IPS DF 6.9 (cell line): ENCODE data around the gene MRPS7.
A peak's percentile ranks its signal among the peaks of the same experiment; 100 is the strongest.

Source experiments
- DNase-seq: peaks from one replicate; pipeline ENCODE4 v3.0.0-alpha.2; 2013; ENCODE audit warnings: low read depth, low spot score
- H3K27ac ChIP-seq: one replicate; pipeline ENCODE4 v1.5.1; 2013; ENCODE audit warnings: low read length, control low read depth
- H3K27me3 ChIP-seq: 2 replicates; pipeline ENCODE4 v1.6.1; 2013; ENCODE audit warnings: mild to moderate bottlenecking, low read length; ENCODE audit not compliant: control insufficient read depth, insufficient read depth
- H3K36me3 ChIP-seq: 2 replicates; pipeline ENCODE4 v1.6.1; 2013; ENCODE audit warnings: low read length; ENCODE audit not compliant: control insufficient read depth, insufficient read depth
- H3K4me1 ChIP-seq: 2 replicates; pipeline ENCODE4 v1.6.1; 2013; ENCODE audit warnings: low read length; ENCODE audit not compliant: control insufficient read depth, insufficient read depth
- H3K4me3 ChIP-seq: 2 replicates; pipeline ENCODE4 v1.5.1; 2013; ENCODE audit warnings: mild to moderate bottlenecking, low read length
- H3K9me3 ChIP-seq: 2 replicates; pipeline ENCODE4 v1.6.1; 2013; ENCODE audit warnings: low read length, inconsistent platforms; ENCODE audit not compliant: control insufficient read depth, insufficient read depth
- WGBS: extraction: QIAGEN DNeasy Blood & Tissue Kit; methylation state at CpG from one replicate; pipeline ENCODE4 v1.1.7; 2013; ENCODE audit warnings: mixed read lengths, missing lambda C conversion rate; ENCODE audit not compliant: insufficient read length, insufficient coverage; 5-methylcytosine and 5-hydroxymethylcytosine counted together

Gene MRPS7

GRCh38 chr17:75261336-75262111 lies at the start of gene MRPS7, which contains the start of gene GGA3:
TSS of gene MRPS7 (plus strand) at chr17:75261879. CDS start at chr17:75261901, 22 bp downstream.
TSS of gene GGA3 (minus strand) at chr17:75261606. CDS start at chr17:75261587, 19 bp downstream.
- no CpG with 5 or more reads among the region's 69 CpGs for WGBS
- H3K36me3 ChIP-seq: peaks cover 11% of the 10 kb centered on the region
- no peaks in the 10 kb centered on the region for H3K4me1 ChIP-seq
- H3K9me3 ChIP-seq: no peaks in the 10 kb centered on the region
- no peaks in the 10 kb centered on the region for H3K27me3 ChIP-seq
- no peak within 1 kb of the TSS for H3K27ac ChIP-seq
- peak within 1 kb of the TSS; percentile 81 for H3K4me3 ChIP-seq
- no peak for DNase-seq

- no peak overlapping the region for H3K27ac ChIP-seq
- no peak for DNase-seq
- no peaks in the 10 kb centered on the region for H3K4me1 ChIP-seq
- H3K4me3 ChIP-seq: no peak overlapping the region
- H3K9me3 ChIP-seq: no peaks in the 10 kb centered on the region
- H3K27me3 ChIP-seq: no peaks in the 10 kb centered on the region
- no CpG with 5 or more reads among the region's 6 CpGs for WGBS
- H3K36me3 ChIP-seq: peaks cover 30% of the 10 kb centered on the region; the same call in 1 of the 2 replicates
Observed at GRCh38 chr17:75218131-75218530, 43.5 kb upstream of the MRPS7 start.

- DNase-seq: no peak
- WGBS: no CpG with 5 or more reads among the region's 3 CpGs
- Histone ChIP-seq H3K9me3 (no peaks in the 10 kb centered on the region), H3K27me3 (no peaks in the 10 kb centered on the region), H3K4me1 (no peaks in the 10 kb centered on the region), H3K27ac (no peak overlapping the region), H3K36me3 (peaks cover 24% of the 10 kb centered on the region), H3K4me3 (no peak overlapping the region)
Observed at GRCh38 chr17:75219815-75220214, 41.9 kb upstream of the MRPS7 start.

- peaks cover 29% of the 10 kb centered on the region for H3K36me3 ChIP-seq
- no peak overlapping the region for H3K4me3 ChIP-seq
- no peak for DNase-seq
- no peaks in the 10 kb centered on the region for H3K27me3 ChIP-seq
- no peaks in the 10 kb centered on the region for H3K9me3 ChIP-seq
- no CpG with 5 or more reads among the region's 14 CpGs for WGBS
- H3K4me1 ChIP-seq: no peaks in the 10 kb centered on the region
- no peak overlapping the region for H3K27ac ChIP-seq
Observed at GRCh38 chr17:75225016-75225415, 36.7 kb upstream of the MRPS7 start.

- H3K4me1 ChIP-seq: no peaks in the 10 kb centered on the region
- DNase-seq: no peak
- WGBS: no CpG with 5 or more reads among the region's 5 CpGs
- H3K36me3 ChIP-seq: peaks cover 36% of the 10 kb centered on the region
- H3K27me3 ChIP-seq: no peaks in the 10 kb centered on the region
- no peaks in the 10 kb centered on the region for H3K9me3 ChIP-seq
- H3K27ac ChIP-seq: no peak overlapping the region
- H3K4me3 ChIP-seq: no peak overlapping the region
Observed at GRCh38 chr17:75227729-75228128, 34.0 kb upstream of the MRPS7 start.

- Histone ChIP-seq H3K27me3 (no peaks in the 10 kb centered on the region), H3K4me3 (no peak overlapping the region), H3K4me1 (no peaks in the 10 kb centered on the region), H3K27ac (no peak overlapping the region), H3K36me3 (peaks cover 40% of the 10 kb centered on the region), H3K9me3 (no peaks in the 10 kb centered on the region)
- WGBS: no CpG with 5 or more reads among the region's 2 CpGs
- DNase-seq: no peak
Observed at GRCh38 chr17:75228305-75228704, 33.4 kb upstream of the MRPS7 start.

GRCh38 chr17:75228847-75229246 lies 32.8 kb upstream of the MRPS7 start:
- H3K4me3 ChIP-seq: no peak overlapping the region
- DNase-seq: no peak
- no peaks in the 10 kb centered on the region for H3K9me3 ChIP-seq
- H3K36me3 ChIP-seq: peaks cover 40% of the 10 kb centered on the region
- WGBS: no CpG with 5 or more reads among the region's 4 CpGs
- H3K27me3 ChIP-seq: no peaks in the 10 kb centered on the region
- H3K27ac ChIP-seq: no peak overlapping the region
- H3K4me1 ChIP-seq: no peaks in the 10 kb centered on the region

- Histone ChIP-seq H3K9me3 (no peaks in the 10 kb centered on the region), H3K27ac (no peak overlapping the region), H3K4me3 (no peak overlapping the region), H3K27me3 (no peaks in the 10 kb centered on the region), H3K4me1 (no peaks in the 10 kb centered on the region), H3K36me3 (peaks cover 40% of the 10 kb centered on the region)
- no peak for DNase-seq
- WGBS: no CpG with 5 or more reads among the region's 8 CpGs
Observed at GRCh38 chr17:75231071-75231470, 30.6 kb upstream of the MRPS7 start.

GRCh38 chr17:75231741-75232464 lies 29.8 kb upstream of the MRPS7 start:
- no peaks in the 10 kb centered on the region for H3K4me1 ChIP-seq
- WGBS: no CpG with 5 or more reads among the region's 18 CpGs
- peaks cover 39% of the 10 kb centered on the region for H3K36me3 ChIP-seq

GRCh38 chr17:75232786-75233185 lies 28.9 kb upstream of the MRPS7 start:
- Histone ChIP-seq H3K27me3 (no peaks in the 10 kb centered on the region), H3K4me3 (no peak overlapping the region), H3K9me3 (no peaks in the 10 kb centered on the region), H3K4me1 (no peaks in the 10 kb centered on the region), H3K36me3 (peaks cover 45% of the 10 kb centered on the region), H3K27ac (no peak overlapping the region)
- no peak for DNase-seq
- WGBS: no CpG with 5 or more reads among the region's 13 CpGs

More at GRCh38 chr17:75231741-75232464, 29.8 kb upstream of the MRPS7 start:
- Histone ChIP-seq H3K4me3 (no peak overlapping the region), H3K9me3 (no peaks in the 10 kb centered on the region), H3K27ac (no peak overlapping the region), H3K27me3 (no peaks in the 10 kb centered on the region)
- DNase-seq: no peak
